ENCODE results near the gene THSD4.

The THSD4 gene

DNA sequence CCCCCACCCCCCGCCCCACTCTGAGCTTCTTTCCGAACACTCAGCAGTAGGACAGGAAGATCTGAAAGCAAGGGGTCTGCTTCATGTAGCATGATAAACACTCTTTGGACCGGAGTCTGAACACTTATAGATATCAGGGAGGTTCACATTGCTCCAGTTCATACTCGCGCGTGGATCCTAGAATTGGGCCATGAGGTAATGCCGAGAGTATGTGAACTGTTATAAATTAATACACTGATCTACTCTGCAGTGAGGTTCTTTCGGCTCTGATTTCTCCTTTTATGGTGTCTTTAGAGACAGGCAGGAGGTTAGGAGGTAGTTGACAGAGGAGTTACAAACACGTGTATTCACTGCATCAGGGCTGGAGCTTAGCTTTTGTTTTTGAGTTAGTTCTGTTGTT is 223.0 kb downstream of the THSD4 start:
- H3K27ac ChIP-seq, result no peak overlapping the region
- TF ChIP-seq, protein P1, sequence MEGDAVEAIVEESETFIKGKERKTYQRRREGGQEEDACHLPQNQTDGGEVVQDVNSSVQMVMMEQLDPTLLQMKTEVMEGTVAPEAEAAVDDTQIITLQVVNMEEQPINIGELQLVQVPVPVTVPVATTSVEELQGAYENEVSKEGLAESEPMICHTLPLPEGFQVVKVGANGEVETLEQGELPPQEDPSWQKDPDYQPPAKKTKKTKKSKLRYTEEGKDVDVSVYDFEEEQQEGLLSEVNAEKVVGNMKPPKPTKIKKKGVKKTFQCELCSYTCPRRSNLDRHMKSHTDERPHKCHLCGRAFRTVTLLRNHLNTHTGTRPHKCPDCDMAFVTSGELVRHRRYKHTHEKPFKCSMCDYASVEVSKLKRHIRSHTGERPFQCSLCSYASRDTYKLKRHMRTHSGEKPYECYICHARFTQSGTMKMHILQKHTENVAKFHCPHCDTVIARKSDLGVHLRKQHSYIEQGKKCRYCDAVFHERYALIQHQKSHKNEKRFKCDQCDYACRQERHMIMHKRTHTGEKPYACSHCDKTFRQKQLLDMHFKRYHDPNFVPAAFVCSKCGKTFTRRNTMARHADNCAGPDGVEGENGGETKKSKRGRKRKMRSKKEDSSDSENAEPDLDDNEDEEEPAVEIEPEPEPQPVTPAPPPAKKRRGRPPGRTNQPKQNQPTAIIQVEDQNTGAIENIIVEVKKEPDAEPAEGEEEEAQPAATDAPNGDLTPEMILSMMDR (conservative IDR thresholded peaks at IDR 0.05), result no peak

DNA sequence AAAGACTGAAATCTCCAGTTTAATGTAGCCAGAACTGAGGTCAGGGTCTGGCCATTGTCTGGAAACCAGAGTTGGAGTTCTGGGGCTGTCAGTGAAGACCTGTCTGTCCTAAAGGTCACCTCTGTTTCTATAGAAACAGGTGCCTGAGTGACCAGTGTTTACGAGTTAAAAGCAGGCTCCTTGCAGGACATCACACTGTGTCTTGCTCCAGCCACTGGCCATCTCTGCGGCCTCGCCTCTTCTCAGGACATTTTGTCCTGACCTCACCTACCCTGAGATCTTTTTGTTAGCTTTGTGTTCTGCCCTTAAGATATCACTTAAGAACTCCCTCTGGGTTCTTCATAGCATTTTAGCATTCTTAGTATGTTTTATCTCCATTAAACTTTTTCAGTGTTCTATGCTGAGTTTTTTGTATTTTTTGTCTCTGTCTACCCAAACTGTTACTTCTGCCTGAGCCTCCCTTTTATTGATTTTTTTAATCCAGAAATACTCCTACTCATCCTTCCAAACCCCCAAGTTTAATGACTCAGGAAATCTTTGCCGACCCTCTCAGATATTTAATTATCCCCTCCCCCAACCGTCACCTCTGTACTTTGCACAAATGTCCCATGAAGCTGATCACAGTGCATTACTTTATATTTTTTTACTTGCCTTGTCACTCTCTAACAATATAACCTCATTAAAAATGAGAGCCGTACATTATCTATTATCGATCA is 223.7 kb downstream of the THSD4 start:
- TF ChIP-seq, protein P1 (conservative IDR thresholded peaks at IDR 0.05), result no peak
- H3K27ac ChIP-seq, result no peak overlapping the region

DNA sequence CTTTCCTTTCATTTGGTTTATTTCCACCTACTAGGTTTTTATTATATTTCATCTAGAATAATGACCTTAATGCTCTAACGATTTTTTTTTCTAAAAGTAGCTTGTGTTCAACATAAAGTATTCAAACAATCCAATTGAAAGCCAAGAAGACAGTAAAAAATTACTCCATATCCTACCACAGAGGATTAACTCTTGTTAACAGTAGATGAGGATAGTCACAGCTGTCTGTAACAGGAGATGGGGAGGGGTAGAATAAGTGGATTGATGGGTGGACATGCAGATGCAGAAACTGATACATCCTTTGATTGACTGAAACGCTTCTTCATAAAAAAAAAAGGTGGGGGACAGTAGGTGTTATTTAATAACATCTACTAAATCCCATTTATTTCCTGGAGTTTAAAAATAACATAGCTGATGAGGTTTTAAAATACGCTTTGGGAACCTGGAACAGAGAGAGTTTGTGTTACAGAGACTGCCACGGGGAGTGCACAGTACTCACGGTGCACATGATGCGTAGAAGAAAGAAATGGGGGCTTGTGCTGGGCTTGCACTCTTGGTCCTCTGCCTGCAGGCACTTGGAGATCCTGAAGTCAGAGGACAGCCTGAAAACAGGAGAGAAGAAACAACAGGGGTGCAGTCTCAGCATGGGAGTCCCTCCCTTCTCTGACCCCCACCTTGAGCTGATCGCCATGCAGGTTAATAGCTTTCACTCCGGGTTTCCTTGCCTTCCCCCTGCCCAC is 226.7 kb downstream of the THSD4 start:
- TF ChIP-seq, protein P1 (conservative IDR thresholded peaks at IDR 0.05), result no peak
- no peak overlapping the region for H3K27ac ChIP-seq

DNA sequence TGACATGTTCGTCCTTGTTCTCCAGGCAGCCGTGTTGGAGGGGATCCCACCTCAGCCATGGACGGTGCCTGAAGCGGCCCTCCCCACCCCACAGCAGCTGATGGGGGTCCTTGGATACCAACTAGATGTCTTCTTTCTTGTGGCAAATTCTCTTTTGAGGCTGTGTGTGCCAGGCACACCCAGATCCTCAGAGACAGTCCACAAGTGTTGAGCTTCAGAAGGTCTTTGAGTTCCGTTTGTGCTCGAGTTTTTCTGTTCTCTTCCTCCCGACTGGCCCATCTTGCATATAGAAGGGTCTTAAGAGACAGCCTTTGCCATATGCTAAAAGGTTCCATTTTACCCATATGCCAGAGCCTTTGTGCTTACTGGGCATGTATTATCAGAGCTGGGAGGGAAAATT is 227.4 kb downstream of the THSD4 start:
- TF ChIP-seq, protein P1 (conservative IDR thresholded peaks at IDR 0.05), result no peak

DNA sequence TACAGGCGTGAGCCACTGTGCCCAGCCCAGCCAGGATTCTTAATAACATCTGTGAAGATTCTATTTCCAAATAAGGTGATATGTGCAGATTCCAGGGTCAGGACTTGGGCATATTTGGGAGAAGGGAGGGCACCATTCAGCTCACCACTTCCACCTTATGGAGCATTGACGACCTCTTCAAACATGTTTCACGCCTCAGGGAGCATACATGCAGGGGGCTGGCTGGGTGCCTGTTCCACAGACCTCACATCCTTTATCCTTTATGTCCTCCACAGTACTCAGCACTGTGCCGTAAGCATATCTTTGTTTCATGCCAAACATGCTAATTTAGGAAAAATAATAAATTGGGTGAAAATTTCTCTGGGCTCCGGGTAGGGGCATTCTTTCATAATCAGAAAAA is 229.0 kb downstream of the THSD4 start:
- H3K27ac ChIP-seq, result no peak overlapping the region
- TF ChIP-seq, protein P1 (conservative IDR thresholded peaks at IDR 0.05), result no peak

More for the DNA sequence above, 227.4 kb downstream of the THSD4 start:
- H3K27ac ChIP-seq, result no peak overlapping the region

DNA sequence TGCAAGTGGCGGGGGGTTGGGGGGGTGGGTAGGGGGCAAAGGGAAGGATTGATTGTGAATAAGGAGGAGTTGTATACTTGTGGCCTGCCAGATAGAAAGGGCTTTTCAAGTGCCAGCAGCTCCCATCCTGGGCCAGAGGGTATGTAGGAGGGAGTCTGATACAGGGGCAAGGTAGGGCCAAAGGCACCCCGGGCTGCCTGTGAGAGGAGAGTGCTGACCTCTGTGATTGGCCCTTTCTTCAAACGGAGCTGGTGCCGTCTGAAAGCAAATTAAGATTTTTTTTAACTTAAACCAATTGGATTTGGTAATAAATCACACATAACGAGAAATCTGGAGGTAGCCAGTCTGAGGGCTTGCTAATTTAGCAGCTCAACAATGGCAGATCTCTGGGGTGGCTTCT is 229.9 kb downstream of the THSD4 start:
- no peak overlapping the region for H3K27ac ChIP-seq
- TF ChIP-seq, protein P1 (conservative IDR thresholded peaks at IDR 0.05), result no peak

DNA sequence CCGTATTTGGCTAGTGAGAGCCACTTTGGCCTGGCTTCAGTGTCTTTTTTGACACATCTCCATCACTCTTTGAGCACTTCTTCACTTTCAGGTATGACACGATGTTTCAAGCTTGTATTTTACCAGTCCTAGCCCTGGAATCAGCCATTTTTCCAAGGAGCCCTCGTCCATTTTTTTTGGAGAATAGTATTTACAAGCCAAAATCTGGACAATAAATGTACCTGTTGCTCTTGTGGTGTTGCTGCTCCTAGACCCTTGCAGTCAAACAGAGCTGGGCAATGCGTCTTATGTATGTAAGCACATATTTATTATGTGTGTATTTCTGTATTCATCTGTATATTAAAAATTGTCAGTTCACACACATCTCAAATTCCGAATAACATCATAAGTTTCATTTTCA is 231.2 kb downstream of the THSD4 start:
- TF ChIP-seq, protein P1 (conservative IDR thresholded peaks at IDR 0.05), result no peak
- H3K27ac ChIP-seq, result no peak overlapping the region

Measured in VCaP (cell line).